ENCODE data around the gene CCDC54.

GRCh38 chr3:107384907-107385306 is 7.7 kb downstream of the CCDC54 start:
- TF ChIP-seq CTCF (IDR thresholded peaks at IDR 0.05) (no peak), POLR2AphosphoS5 (IDR thresholded peaks at IDR 0.05) (no peak), POLR2A (IDR thresholded peaks at IDR 0.05) (no peak)

Data from transverse colon (tissue), 4 donors.